RWPE1 (cell line): Measurements from ENCODE around the gene BTD.

Source experiments
- CTCF ChIA-PET: fragments of 350-600 bp; sonication (Branson Sonifier 250); formaldehyde crosslinking; extraction: SDS; loops from one replicate; lab custom pipeline; 2021; lab: Yijun Ruan, JAX
- POLR2A ChIA-PET: fragments of 400-600 bp; formaldehyde crosslinking; extraction: SDS; loops from one replicate; lab custom pipeline; 2020; ENCODE audit warnings: antibody characterized with exemption; ENCODE audit not compliant: low non-redundant PET; lab: Yijun Ruan, JAX
- DNase-seq: peaks from one replicate; pipeline ENCODE4 v3.0.0; 2012; ENCODE audit warnings: low spot score
- H3K27ac ChIP-seq: fragments of 450-650 bp; 2 replicates; pipeline ENCODE4 v1.5.1; 2017
- TF ChIP-seq, protein P1 (sequence below): fragments of 450-650 bp; conservative IDR thresholded peaks from 2 replicates; pipeline ENCODE4 v1.5.1; 2017; ENCODE audit warnings: low read depth, mild to moderate bottlenecking

The BTD gene

DNA sequence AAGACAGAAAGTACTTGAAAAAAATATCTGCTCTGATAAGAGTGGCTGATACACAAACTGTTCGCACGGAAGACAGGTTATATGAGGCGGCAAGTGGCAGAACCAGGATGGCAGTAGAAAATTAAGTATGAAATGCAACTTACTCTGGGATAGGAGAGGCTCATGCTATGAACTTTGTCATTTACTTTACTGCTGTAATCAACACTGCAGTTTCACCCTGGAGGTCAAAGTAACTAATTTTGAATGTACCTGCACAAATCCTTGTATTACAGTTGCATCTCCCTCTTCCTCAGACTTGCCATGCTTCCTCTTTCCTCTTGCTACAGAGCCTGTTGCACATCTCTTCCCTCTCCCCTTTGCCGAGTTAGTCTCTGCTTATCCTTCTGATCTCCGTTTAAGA lies 39.0 kb upstream of the BTD start:
- no peak overlapping the region for H3K27ac ChIP-seq
- no peak for DNase-seq
- CTCF ChIA-PET: no interaction called here
- TF ChIP-seq, protein P1, sequence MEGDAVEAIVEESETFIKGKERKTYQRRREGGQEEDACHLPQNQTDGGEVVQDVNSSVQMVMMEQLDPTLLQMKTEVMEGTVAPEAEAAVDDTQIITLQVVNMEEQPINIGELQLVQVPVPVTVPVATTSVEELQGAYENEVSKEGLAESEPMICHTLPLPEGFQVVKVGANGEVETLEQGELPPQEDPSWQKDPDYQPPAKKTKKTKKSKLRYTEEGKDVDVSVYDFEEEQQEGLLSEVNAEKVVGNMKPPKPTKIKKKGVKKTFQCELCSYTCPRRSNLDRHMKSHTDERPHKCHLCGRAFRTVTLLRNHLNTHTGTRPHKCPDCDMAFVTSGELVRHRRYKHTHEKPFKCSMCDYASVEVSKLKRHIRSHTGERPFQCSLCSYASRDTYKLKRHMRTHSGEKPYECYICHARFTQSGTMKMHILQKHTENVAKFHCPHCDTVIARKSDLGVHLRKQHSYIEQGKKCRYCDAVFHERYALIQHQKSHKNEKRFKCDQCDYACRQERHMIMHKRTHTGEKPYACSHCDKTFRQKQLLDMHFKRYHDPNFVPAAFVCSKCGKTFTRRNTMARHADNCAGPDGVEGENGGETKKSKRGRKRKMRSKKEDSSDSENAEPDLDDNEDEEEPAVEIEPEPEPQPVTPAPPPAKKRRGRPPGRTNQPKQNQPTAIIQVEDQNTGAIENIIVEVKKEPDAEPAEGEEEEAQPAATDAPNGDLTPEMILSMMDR: no peak
- POLR2A ChIA-PET: no interaction called here

DNA sequence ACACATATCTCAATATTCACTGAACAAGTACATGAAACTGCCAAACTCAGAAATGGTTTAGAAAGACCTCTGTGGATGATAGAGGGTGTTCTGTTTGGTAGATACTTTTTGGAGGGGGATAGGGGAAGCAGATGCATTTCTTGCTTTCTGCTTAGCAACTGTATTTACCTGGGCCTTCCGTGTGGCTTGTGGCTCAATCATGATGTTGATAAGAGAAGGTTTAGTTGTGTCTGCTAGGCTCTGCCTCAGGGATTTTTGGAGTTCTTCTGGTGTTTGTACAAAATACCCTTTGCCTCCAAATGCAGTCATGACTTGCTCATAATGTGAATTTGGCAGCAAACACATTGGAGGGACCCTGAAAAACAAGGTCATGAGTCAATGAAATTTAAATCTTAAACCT lies 38.4 kb upstream of the BTD start:
- ChIA-PET CTCF (no interaction called here), POLR2A (no interaction called here)
- no peak for DNase-seq
- H3K27ac ChIP-seq: no peak overlapping the region
- TF ChIP-seq, protein P1: no peak

DNA sequence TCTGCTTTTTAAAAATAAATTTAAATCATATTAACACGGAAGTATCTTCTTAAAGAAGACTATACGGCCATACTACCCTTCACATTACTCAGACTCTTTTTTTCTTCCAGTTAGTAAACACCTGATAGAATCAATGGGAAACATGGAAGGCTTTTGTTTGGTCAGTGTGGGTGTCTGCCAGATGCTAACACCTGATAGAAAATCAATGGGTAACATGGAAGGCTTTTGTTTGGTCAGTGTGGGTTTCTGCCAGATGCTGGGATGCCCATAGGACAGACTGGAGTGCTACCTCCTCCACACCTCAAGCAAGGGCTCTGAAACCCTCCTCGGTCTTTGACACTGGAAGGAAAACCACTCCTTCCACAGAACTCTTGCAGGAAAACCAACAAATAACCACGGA lies 29.4 kb upstream of the BTD start:
- no peak for DNase-seq
- ChIA-PET POLR2A (no interaction called here), CTCF (no interaction called here)
- TF ChIP-seq, protein P1: no peak
- H3K27ac ChIP-seq: no peak overlapping the region

DNA sequence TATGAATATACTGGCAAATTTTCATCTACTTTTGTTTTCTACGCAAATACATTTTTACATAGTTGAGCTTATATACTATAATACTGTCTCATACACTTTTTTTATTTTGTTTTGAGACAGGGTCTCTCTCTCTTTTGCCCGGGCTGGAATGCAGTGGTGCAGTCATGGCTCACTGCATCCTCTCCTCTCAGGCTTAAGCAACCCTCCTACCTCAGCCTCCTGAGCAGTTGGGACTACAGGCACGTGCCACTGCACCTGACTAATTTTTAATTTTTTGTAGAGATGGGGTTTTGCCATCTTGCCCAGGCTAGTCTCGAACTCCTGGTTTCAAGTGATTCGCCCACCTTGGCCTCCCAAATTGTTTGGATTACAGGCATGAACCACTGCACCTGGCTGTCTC lies 26.1 kb upstream of the BTD start:
- DNase-seq: no peak
- TF ChIP-seq, protein P1: no peak
- POLR2A ChIA-PET: no interaction called here
- CTCF ChIA-PET: no interaction called here
- no peak overlapping the region for H3K27ac ChIP-seq

DNA sequence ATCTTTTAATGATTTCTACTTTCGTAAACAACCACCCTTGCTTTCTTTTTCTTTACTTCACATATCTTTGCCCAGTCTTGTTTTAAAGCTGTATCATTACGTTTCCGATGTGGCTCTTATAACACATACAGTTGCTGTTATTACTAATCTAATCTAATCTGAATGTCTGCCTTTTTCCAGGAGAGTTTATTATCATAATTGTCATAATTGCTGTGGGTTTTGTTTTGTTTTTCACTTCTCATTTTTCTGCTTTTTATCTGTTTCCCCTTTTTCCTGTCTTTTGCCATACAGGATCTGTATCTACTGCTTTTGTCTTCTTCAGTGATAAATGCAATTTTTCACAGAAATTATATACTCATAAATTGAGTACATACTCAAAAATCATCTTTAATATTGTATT lies 25.1 kb upstream of the BTD start:
- TF ChIP-seq, protein P1: no peak
- DNase-seq: no peak
- POLR2A ChIA-PET: no interaction called here

DNA sequence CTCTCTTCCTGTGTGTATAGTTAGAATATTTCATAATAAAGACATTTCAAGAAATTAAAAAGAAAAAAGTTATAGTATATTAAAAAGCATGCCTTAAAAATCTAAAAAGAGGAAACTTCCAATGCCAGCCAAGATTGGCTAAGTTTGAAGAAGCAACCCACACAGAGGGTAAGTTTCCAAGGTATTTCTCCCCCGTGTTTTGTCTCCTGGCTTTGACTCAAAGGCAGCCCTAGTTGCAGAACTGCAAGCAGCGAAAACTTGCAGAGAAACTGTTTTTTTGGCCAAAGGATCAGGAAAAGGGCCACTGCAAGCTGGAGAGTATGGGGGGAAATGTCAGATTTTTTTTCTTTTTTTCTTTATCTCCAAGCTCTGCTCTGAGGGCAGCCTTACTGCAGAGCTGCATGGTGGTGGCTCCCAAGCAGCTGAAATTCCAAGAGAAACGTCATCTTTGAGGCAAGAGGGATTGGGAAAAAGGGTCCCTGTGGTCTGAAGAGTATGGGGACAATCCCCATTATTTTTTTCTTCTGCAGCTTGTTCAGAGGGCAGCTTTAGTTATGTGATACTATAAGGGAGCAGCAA lies 23.2 kb upstream of the BTD start:
- ChIA-PET POLR2A (no interaction called here), CTCF (no interaction called here)
- H3K27ac ChIP-seq: no peak overlapping the region
- TF ChIP-seq, protein P1: no peak
- no peak for DNase-seq

More for the DNA sequence above, 25.1 kb upstream of the BTD start:
- no peak overlapping the region for H3K27ac ChIP-seq
- CTCF ChIA-PET: no interaction called here
